Spleen (tissue), 7 donors: ENCODE measurements around the gene NLN.

ENCODE experiments used
- CTCF ChIP-seq, 11 experiments: fragments of 200-600 bp in 7 of 11; fragments of 450-650 bp in 4 of 11; sonication (generic) in 4 of 11; IDR thresholded peaks in 8 of 11; conservative IDR thresholded peaks in 3 of 11; 1 replicate in 7 of 11; 2 replicates in 4 of 11; pipeline versions ENCODE4 v1.4.0 to v1.8.0; 2016 to 2021; ENCODE audit warnings: antibody characterized with exemption in 11 of 11, inconsistent platforms in 4 of 11, mild to moderate bottlenecking in 1 of 11
- POLR2A ChIP-seq, 3 donors: fragments of 450-650 bp; IDR thresholded peaks; one replicate each; pipeline ENCODE4 v1.5.1; 2017; ENCODE audit warnings: antibody characterized with exemption in 3 of 3, mild to moderate bottlenecking in 1 of 3
- donor health status: DM: no; HTN: no; CAD: no; lungs with moderate emphysema.
- donor health status: DM: no; HTN: no; CAD: no.
- donor health status: DM: no; HTN: no; CAD: no.

- TF ChIP-seq POLR2A (IDR thresholded peaks at IDR 0.05), result no peak
- TF ChIP-seq CTCF (IDR thresholded peaks at IDR 0.05 in 8 of 11, conservative IDR thresholded peaks at IDR 0.05 in 3 of 11), result no peak
These were observed 74.8 kb downstream of the NLN start for GRCh38 chr5:65796751-65797316.
